ENCODE data around the gene DGKH.

Gene DGKH

DNA sequence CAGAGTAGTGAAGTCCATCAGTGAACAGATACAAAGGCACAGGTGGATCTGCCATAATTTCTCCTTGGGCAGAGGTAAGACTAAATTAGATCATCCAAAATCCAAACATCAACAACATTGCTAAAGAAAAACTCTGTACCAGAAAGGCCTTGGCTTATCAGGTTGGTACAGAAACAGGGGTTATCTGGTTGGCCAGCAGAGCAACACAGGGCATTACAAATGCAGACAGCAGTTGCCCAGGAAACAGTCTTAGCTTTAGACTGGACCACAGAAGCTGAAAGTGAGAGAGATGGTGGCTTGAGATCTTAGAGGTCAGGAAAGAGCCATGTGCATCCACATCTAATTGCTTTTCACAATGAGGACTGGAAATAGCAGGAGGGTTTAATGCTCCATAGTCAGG lies 26.6 kb upstream of the DGKH start:
- Histone ChIP-seq H3K27me3 (ENCODE audit: insufficient read depth, low read length) (no peaks in the 10 kb centered on the region), H4K20me1 (ENCODE audit: insufficient read depth, low read length) (no peaks in the 10 kb centered on the region), H3K9ac (ENCODE audit: low read length) (no peak overlapping the region), H3K9me3 (ENCODE audit: low read length) (no peaks in the 10 kb centered on the region), H3K27ac (ENCODE audit: low read depth, low read length, poor library complexity, severe bottlenecking) (no peak overlapping the region), H3K4me3 (ENCODE audit: low read depth, low read length, poor library complexity, severe bottlenecking) (no peak overlapping the region), H3K36me3 (ENCODE audit: insufficient read depth, low read length) (no peaks in the 10 kb centered on the region), H3K79me2 (ENCODE audit: insufficient read depth, low read length) (no peaks in the 10 kb centered on the region), H3K9me2 (ENCODE audit: low read depth, low read length) (no peaks in the 10 kb centered on the region), H3K4me1 (ENCODE audit: insufficient read depth, low read length, severe bottlenecking) (no peaks in the 10 kb centered on the region), H3F3A (ENCODE audit: insufficient read depth, low read length) (no peaks in the 10 kb centered on the region), H2AFZ (ENCODE audit: low read length) (no peak overlapping the region), H3K4me2 (ENCODE audit: low read length) (no peak overlapping the region)
- TF ChIP-seq EZH2 (IDR thresholded peaks at IDR 0.05; ENCODE audit: borderline replicate concordance, low read length) (no peak), CTCF (IDR thresholded peaks at IDR 0.05; ENCODE audit: low read length) (no peak)

DNA sequence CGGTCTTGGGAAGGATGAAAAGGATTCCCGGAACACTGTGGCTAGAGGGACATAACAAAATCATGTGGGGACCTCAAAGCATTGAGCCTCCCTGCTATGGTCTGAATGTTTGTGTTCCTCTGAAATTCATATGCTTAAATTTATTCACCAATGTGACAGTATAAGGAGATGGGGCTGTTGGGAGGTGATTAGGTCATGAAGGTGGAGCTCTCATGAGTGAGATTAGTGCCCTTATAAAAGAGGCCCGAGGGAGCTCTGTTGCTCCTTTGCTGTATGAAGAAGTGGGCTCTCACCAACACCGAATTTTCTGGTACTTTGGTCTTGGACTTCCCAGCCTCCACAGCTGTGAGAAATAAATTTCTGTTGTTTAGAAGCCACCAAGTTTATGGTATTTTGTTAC lies 26.1 kb upstream of the DGKH start:
- no peaks in the 10 kb centered on the region for H3K9me3 ChIP-seq (ENCODE audit: low read length)
- no peaks in the 10 kb centered on the region for H3F3A ChIP-seq (ENCODE audit: insufficient read depth, low read length)
- no peak overlapping the region for H2AFZ ChIP-seq (ENCODE audit: low read length)
- TF ChIP-seq CTCF (IDR thresholded peaks at IDR 0.05; ENCODE audit: low read length) (no peak), EZH2 (IDR thresholded peaks at IDR 0.05; ENCODE audit: borderline replicate concordance, low read length) (no peak)
- H3K36me3 ChIP-seq (ENCODE audit: insufficient read depth, low read length): no peaks in the 10 kb centered on the region
- no peak overlapping the region for H3K4me2 ChIP-seq (ENCODE audit: low read length)
- no peak overlapping the region for H3K9ac ChIP-seq (ENCODE audit: low read length)
- H3K9me2 ChIP-seq (ENCODE audit: low read depth, low read length): no peaks in the 10 kb centered on the region
- no peaks in the 10 kb centered on the region for H3K4me1 ChIP-seq (ENCODE audit: insufficient read depth, low read length, severe bottlenecking)
- H4K20me1 ChIP-seq (ENCODE audit: insufficient read depth, low read length): no peaks in the 10 kb centered on the region
- H3K4me3 ChIP-seq (ENCODE audit: low read depth, low read length, poor library complexity, severe bottlenecking): no peak overlapping the region
- H3K27ac ChIP-seq (ENCODE audit: low read depth, low read length, poor library complexity, severe bottlenecking): no peak overlapping the region
- H3K79me2 ChIP-seq (ENCODE audit: insufficient read depth, low read length): no peaks in the 10 kb centered on the region
- H3K27me3 ChIP-seq (ENCODE audit: insufficient read depth, low read length): no peaks in the 10 kb centered on the region

DNA sequence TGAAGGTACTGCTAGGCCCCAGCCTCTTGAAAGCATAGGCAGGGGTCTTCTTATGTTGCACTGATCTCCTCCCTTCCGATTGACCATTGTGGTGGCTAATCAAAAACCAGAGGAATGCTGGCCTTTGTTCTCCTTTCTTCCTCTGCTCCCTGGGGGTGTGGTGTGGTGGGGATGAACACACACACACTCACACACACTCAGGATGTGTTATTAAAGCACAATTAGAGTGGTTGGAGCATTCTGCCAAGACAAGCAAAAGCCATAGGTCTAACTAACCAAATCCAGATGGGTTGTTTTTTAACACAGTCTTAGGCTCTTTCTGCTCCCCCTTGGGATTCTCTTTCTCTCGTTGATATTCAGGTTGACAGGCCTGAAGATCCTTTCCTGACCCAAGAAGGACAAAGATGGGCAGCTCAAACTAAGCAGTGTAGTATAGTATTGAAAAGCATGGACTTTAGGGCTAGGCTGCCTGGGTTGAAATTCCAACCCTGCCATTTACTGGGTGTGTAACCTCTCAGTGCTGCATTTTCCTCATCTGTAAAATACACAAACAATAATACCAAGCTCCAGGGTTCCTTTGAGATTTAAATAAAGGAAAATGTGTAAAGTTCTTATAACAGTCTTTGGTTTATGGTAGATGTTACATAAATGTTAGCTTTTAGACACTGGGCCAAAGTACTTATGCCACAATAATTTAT lies 25.5 kb upstream of the DGKH start:
- no peaks in the 10 kb centered on the region for H4K20me1 ChIP-seq (ENCODE audit: insufficient read depth, low read length)
- TF ChIP-seq CTCF (IDR thresholded peaks at IDR 0.05; ENCODE audit: low read length) (no peak), EZH2 (IDR thresholded peaks at IDR 0.05; ENCODE audit: borderline replicate concordance, low read length) (no peak)
- no peak overlapping the region for H2AFZ ChIP-seq (ENCODE audit: low read length)
- H3K9me3 ChIP-seq (ENCODE audit: low read length): no peaks in the 10 kb centered on the region
- no peaks in the 10 kb centered on the region for H3K79me2 ChIP-seq (ENCODE audit: insufficient read depth, low read length)
- H3K9me2 ChIP-seq (ENCODE audit: low read depth, low read length): no peaks in the 10 kb centered on the region
- H3K4me1 ChIP-seq (ENCODE audit: insufficient read depth, low read length, severe bottlenecking): no peaks in the 10 kb centered on the region
- H3K4me2 ChIP-seq (ENCODE audit: low read length): no peak overlapping the region
- no peak overlapping the region for H3K9ac ChIP-seq (ENCODE audit: low read length)
- H3K27ac ChIP-seq (ENCODE audit: low read depth, low read length, poor library complexity, severe bottlenecking): no peak overlapping the region
- H3K36me3 ChIP-seq (ENCODE audit: insufficient read depth, low read length): no peaks in the 10 kb centered on the region
- H3K27me3 ChIP-seq (ENCODE audit: insufficient read depth, low read length): no peaks in the 10 kb centered on the region
- H3K4me3 ChIP-seq (ENCODE audit: low read depth, low read length, poor library complexity, severe bottlenecking): no peak overlapping the region
- no peaks in the 10 kb centered on the region for H3F3A ChIP-seq (ENCODE audit: insufficient read depth, low read length)
